Glutamatergic neuron (in vitro differentiated cells): Measurements from ENCODE around the gene SLCO3A1. TPM values are rescaled to one million over a fixed set of nuclear protein-coding genes. Genes with fewer than 3 reads are reported as not detected.
A peak's percentile ranks its signal among the peaks of the same experiment; 100 is the strongest.

Experiments
- DNase-seq: peaks from one replicate; pipeline ENCODE4 v3.0.0; 2022
- H3K27ac Mint-ChIP-seq: one replicate; pipeline ENCODE4 v1.8.0; 2020; ENCODE audit warnings: mild to moderate bottlenecking, mixed read lengths, inconsistent platforms; ENCODE audit not compliant: unreplicated experiment
- H3K27me3 Mint-ChIP-seq: one replicate; pipeline ENCODE4 v1.8.0; 2020; ENCODE audit warnings: mild to moderate bottlenecking, moderate library complexity, mixed read lengths, inconsistent platforms; ENCODE audit not compliant: unreplicated experiment
- H3K36me3 Mint-ChIP-seq: one replicate; pipeline ENCODE4 v1.8.0; 2020; ENCODE audit warnings: mild to moderate bottlenecking, mixed read lengths, inconsistent platforms; ENCODE audit not compliant: unreplicated experiment
- H3K4me1 Mint-ChIP-seq: one replicate; pipeline ENCODE4 v1.8.0; 2020; ENCODE audit warnings: mild to moderate bottlenecking, low read depth, mixed read lengths, inconsistent platforms; ENCODE audit not compliant: unreplicated experiment
- H3K4me3 Mint-ChIP-seq: one replicate; pipeline ENCODE4 v1.8.0; 2020; ENCODE audit warnings: mild to moderate bottlenecking, mixed read lengths, inconsistent platforms; ENCODE audit not compliant: unreplicated experiment
- H3K9me3 Mint-ChIP-seq: one replicate; pipeline ENCODE4 v1.8.0; 2020; ENCODE audit warnings: mild to moderate bottlenecking, moderate library complexity, mixed read lengths, inconsistent platforms; ENCODE audit not compliant: unreplicated experiment
- total RNA-seq: library from RNA; stranded (reverse); fragmentation: NEBNext Ultra II Directional; extraction: Animal tissue kit (Norgen Biotek cat#: 25700); gene quantifications from one replicate; pipeline ENCODE4 v1.2.1, GENCODE V29; 2021; ENCODE audit not compliant: unreplicated experiment
- TF ChIP-seq, protein P1 (sequence below): fragments of 200-600 bp; sonication (generic); IDR thresholded peaks from one replicate; pipeline ENCODE4 v1.5.0; 2021; ENCODE audit not compliant: partially characterized antibody, unreplicated experiment

Gene SLCO3A1
- total RNA-seq, 1 donor from 2014 or later = 27.9 TPM

DNA sequence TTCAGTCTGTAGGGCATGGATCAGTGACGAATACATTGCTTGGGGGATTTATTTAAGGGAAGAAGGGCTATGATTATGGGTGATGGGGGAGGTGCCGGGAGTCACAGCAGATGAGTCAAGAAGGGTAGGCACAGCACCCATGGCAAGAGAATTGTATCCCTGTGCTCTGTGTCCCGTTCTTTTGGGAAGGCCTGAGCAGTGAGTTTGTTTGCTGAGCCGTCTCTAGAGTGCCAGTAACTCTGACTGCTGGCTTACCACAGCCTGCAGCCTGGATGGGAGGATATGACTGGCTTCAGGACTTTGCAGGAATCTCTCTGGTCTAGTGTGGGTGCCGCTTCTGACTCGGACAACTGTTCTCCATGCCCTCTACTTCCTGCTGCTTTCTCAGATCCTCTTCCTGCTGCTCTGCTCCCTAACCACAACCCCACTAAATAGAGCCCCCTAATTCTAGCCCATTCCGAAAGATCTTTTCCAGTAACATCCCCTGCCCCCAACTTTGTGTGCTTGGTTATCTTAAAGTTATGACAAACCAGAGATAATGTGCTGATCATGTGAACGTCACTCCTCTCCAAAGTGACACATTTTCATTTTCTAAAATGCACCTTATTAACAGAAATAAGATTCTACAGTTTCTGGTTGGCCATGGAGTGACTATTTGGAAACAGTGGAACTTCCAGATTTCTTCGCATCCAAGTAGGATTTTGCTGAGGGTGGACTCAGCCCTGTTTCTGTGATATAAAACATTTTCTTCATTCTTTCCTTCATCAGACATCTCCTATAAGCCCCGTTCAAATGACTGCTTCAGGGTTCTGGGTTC, 239.0 kb downstream of the SLCO3A1 start:
- H3K27ac Mint-ChIP-seq = no peak overlapping the region
- H3K4me1 Mint-ChIP-seq = peaks cover 7% of the 10 kb centered on the region
- no peak overlapping the region for H3K4me3 Mint-ChIP-seq
- H3K9me3 Mint-ChIP-seq = no peaks in the 10 kb centered on the region
- no peak for DNase-seq
- TF ChIP-seq, protein P1, sequence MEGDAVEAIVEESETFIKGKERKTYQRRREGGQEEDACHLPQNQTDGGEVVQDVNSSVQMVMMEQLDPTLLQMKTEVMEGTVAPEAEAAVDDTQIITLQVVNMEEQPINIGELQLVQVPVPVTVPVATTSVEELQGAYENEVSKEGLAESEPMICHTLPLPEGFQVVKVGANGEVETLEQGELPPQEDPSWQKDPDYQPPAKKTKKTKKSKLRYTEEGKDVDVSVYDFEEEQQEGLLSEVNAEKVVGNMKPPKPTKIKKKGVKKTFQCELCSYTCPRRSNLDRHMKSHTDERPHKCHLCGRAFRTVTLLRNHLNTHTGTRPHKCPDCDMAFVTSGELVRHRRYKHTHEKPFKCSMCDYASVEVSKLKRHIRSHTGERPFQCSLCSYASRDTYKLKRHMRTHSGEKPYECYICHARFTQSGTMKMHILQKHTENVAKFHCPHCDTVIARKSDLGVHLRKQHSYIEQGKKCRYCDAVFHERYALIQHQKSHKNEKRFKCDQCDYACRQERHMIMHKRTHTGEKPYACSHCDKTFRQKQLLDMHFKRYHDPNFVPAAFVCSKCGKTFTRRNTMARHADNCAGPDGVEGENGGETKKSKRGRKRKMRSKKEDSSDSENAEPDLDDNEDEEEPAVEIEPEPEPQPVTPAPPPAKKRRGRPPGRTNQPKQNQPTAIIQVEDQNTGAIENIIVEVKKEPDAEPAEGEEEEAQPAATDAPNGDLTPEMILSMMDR = no peak
- H3K27me3 Mint-ChIP-seq = no peaks in the 10 kb centered on the region
- H3K36me3 Mint-ChIP-seq = no peaks in the 10 kb centered on the region

DNA sequence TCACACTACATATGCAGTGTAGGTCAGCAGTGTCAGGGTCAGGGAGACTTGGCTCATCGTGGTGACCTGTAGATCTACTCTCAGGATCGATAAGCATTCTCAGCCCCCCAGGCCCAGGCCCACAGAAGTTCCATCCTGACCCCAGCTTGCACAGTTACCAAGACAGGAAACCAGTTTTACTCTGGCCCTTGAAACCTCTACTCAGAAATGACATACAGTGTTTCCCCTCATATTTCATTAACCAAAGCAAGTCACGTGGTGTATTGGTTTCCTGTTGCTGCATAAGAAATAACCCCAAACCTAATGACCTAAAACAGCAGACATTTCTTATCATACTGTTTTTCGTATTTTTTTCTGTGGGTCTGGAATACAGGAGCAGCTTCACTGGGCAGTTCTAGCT, 242.2 kb downstream of the SLCO3A1 start:
- H3K4me3 Mint-ChIP-seq = no peak overlapping the region
- H3K27ac Mint-ChIP-seq = no peak overlapping the region
- H3K9me3 Mint-ChIP-seq = peaks cover 11% of the 10 kb centered on the region
- peaks cover 22% of the 10 kb centered on the region for H3K4me1 Mint-ChIP-seq
- H3K27me3 Mint-ChIP-seq = peaks cover 5% of the 10 kb centered on the region
- no peak for DNase-seq
- TF ChIP-seq, protein P1 = no peak
- no peaks in the 10 kb centered on the region for H3K36me3 Mint-ChIP-seq

DNA sequence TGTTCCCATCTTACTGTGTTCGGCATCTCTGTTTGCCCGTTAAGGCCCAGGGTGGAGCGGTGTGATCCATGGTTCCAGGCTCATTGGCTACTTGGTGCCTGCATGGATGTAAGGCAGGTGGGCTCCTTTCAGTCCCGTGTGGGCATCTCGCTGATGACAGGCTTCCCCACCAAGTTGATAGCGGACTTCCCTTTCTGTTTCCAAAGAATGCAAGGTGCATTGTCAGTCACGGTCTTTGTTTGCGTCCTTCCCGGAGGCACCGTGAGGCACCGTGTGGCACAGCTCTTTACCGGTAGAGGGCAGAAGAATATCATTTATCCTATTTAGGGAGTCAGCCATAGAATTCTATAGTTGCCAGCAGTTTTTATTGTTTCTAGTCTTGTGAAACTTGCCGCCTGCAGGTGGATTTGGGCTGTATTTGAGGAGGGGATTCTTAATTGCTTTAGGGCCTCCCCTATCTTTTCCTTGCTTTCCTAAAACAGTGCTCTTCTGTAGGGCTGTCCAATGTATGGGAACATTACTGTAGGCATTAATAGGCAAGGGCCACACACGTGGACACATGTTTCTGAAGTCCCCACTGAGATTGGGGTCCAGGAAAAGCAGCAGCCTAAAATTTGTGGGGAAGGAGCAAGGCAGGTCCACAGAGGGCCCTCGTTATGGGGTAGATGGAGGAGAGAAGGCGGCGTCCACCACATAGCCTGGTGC, 244.1 kb downstream of the SLCO3A1 start:
- Mint-ChIP-seq H3K27me3 (peaks cover 5% of the 10 kb centered on the region), H3K4me3 (peak overlapping the region; percentile 14), H3K9me3 (peaks cover 11% of the 10 kb centered on the region)

DNA sequence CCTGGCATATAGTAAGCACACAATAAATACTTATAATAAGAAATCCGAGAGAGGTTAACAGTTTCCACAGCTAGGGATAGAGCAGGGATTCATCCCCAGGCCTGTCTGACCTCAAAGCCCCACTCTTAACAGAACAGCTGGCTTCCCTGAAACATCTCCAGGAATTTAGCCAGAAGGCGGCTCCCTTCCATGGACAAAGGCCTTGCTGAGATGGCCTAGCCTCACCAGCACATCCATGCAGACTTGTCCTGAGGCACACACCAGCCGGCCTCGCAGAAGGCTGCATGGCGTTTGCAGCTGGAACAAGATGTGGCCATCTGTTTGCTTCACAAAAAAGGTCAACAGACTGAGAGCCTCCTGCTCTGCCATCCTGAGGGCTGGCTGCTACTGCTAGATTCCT, 245.4 kb downstream of the SLCO3A1 start:
- Mint-ChIP-seq H3K4me3 (no peak overlapping the region), H3K9me3 (peaks cover 11% of the 10 kb centered on the region), H3K36me3 (no peaks in the 10 kb centered on the region), H3K27ac (no peak overlapping the region), H3K4me1 (peaks cover 28% of the 10 kb centered on the region), H3K27me3 (peaks cover 5% of the 10 kb centered on the region)
- TF ChIP-seq, protein P1 = no peak
- DNase-seq = peak; percentile 66

More for the DNA sequence above, 244.1 kb downstream of the SLCO3A1 start:
- H3K27ac Mint-ChIP-seq = no peak overlapping the region
- DNase-seq = peak; percentile 69
- H3K36me3 Mint-ChIP-seq = no peaks in the 10 kb centered on the region
- peaks cover 28% of the 10 kb centered on the region for H3K4me1 Mint-ChIP-seq
- TF ChIP-seq, protein P1 = peak; percentile 81

DNA sequence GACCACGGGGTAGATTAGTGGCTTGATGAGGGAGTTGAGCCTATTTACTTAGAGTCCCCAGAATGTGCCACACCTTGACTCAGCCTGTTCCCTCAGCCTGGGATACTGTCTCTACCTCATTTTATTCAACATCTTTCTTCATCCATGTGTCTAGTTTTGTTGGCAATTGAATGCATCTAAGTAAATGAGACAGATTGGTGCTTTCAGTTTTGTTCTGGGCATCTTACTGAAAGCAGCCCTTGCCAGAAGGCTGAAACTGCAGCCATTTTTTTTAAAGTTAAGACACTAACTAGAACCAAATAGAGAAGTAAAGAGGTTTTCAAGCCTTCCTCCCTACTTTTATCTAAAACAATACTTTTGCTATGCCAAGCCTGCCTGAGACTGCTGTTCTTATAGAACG, 246.8 kb downstream of the SLCO3A1 start:
- Mint-ChIP-seq H3K27me3 (peaks cover 5% of the 10 kb centered on the region), H3K4me1 (peaks cover 28% of the 10 kb centered on the region), H3K4me3 (no peak overlapping the region), H3K36me3 (no peaks in the 10 kb centered on the region), H3K27ac (no peak overlapping the region), H3K9me3 (peaks cover 11% of the 10 kb centered on the region)
- TF ChIP-seq, protein P1 = no peak
- DNase-seq = no peak
